HG03045 (cell line): ENCODE results near the gene PRKCH.
A peak's percentile ranks its signal among the peaks of the same experiment; 100 is the strongest.

ENCODE experiments used
- ATAC-seq: cut with Tn5 transposase; IDR thresholded peaks from one replicate; pipeline ENCODE4 v1.9.1; 2021; ENCODE audit warnings: mild to moderate bottlenecking, moderate library complexity; ENCODE audit not compliant: unreplicated experiment

PRKCH gene

GRCh38 chr14:61484031-61484430 lies 162.7 kb downstream of the PRKCH start:
- ATAC-seq: no peak

GRCh38 chr14:61484826-61485584 lies 163.6 kb downstream of the PRKCH start:
- ATAC-seq: no peak

GRCh38 chr14:61485661-61486060 lies 164.3 kb downstream of the PRKCH start:
- ATAC-seq: no peak

GRCh38 chr14:61486930-61487495 lies 165.6 kb downstream of the PRKCH start:
- ATAC-seq: no peak

- ATAC-seq: no peak
These were observed 167.3 kb downstream of the PRKCH start for GRCh38 chr14:61488417-61489401.

- ATAC-seq: no peak
These were observed 168.1 kb downstream of the PRKCH start for GRCh38 chr14:61489512-61489911.

GRCh38 chr14:61489932-61490331 lies 168.6 kb downstream of the PRKCH start:
- no peak for ATAC-seq

GRCh38 chr14:61491224-61491623 lies 169.8 kb downstream of the PRKCH start:
- ATAC-seq: no peak

GRCh38 chr14:61491876-61492434 lies 170.6 kb downstream of the PRKCH start:
- ATAC-seq: no peak

- no peak for ATAC-seq
These were observed 171.1 kb downstream of the PRKCH start for GRCh38 chr14:61492474-61492873.

GRCh38 chr14:61493239-61493638 lies 171.9 kb downstream of the PRKCH start:
- ATAC-seq: no peak

GRCh38 chr14:61494018-61494417 lies 172.6 kb downstream of the PRKCH start:
- no peak for ATAC-seq

- no peak for ATAC-seq
These were observed 174.4 kb downstream of the PRKCH start for GRCh38 chr14:61495809-61496208.

GRCh38 chr14:61498303-61498702 lies 176.9 kb downstream of the PRKCH start:
- no peak for ATAC-seq

GRCh38 chr14:61498811-61499210 lies 177.4 kb downstream of the PRKCH start:
- no peak for ATAC-seq

- no peak for ATAC-seq
These were observed 178.6 kb downstream of the PRKCH start for GRCh38 chr14:61499991-61500390.

- ATAC-seq: no peak
These were observed 180.5 kb downstream of the PRKCH start for GRCh38 chr14:61501714-61502458.

GRCh38 chr14:61502459-61503093 lies 181.2 kb downstream of the PRKCH start:
- peak; percentile 27 for ATAC-seq

GRCh38 chr14:61503167-61503801 lies 181.9 kb downstream of the PRKCH start:
- peak; percentile 81 for ATAC-seq
